Mucosa of descending colon (tissue), 3 donors: ENCODE measurements around the gene MIOS. TPM values are rescaled to one million over a fixed set of nuclear protein-coding genes. Genes with fewer than 3 reads are reported as not detected.
"Not testable (repeated sequence)": the region's sequence is repeated elsewhere in the genome, so short reads cannot be mapped to it uniquely, and the experiment has no call there.

Experiments used
- ATAC-seq: fragments of 200-7000 bp; cut with Tn5 transposase; one replicate; pipeline ENCODE4 v1.9.1; 2020; ENCODE audit warnings: mild to moderate bottlenecking, moderate library complexity
- DNase-seq, 3 donors: peaks; one replicate each; pipeline ENCODE4 v3.0.0-alpha.2; 2020
- H3K36me3 ChIP-seq: fragments of 200-600 bp; one replicate; pipeline ENCODE4 v1.8.0; 2021; ENCODE audit warnings: low read depth, mild to moderate bottlenecking
- H3K4me1 ChIP-seq: fragments of 200-600 bp; one replicate; pipeline ENCODE4 v1.8.0; 2021; ENCODE audit warnings: low read depth, mild to moderate bottlenecking
- H3K4me3 ChIP-seq: fragments of 200-600 bp; one replicate; pipeline ENCODE4 v1.8.0; 2021; ENCODE audit warnings: mild to moderate bottlenecking
- H3K9me3 ChIP-seq: fragments of 200-600 bp; one replicate; pipeline ENCODE4 v1.8.0; 2021; ENCODE audit warnings: mild to moderate bottlenecking
- CTCF ChIP-seq: fragments of 200-600 bp; IDR thresholded peaks from one replicate; pipeline ENCODE4 v1.8.0; 2022; ENCODE audit warnings: antibody characterized with exemption, mild to moderate bottlenecking
- intact Hi-C, 2 donors: fragments of 100-400 bp; cut with DNase I in 1 of 2; cut with micrococcal nuclease in 1 of 2; formaldehyde crosslinking; loops; one replicate each; pipeline versions ENCODE4 v1.11.0 to v1.11.1; 2022; cut with DNase I, micrococcal nuclease
- total RNA-seq, 3 donors: library from RNA; stranded (reverse); fragmentation: NEBNext Ultra II Directional in 2 of 3; extraction: Animal tissue kit (Norgen Biotek cat#: 25700) in 2 of 3; gene quantifications; one replicate each; pipeline versions ENCODE4 v1.2.1 to v1.2.4, GENCODE V29; 2021 to 2023
- donor health status: DM: no; HTN: no; CAD: no; lungs with moderate emphysema.
- donor health status: DM: no; HTN: no; CAD: no.
- donor health status: DM: no; HTN: yes; CAD: no.

The MIOS gene
- total RNA-seq, 3 donors from 2014 or later: 21.2 to 26.8 (median 25.5) TPM

DNA sequence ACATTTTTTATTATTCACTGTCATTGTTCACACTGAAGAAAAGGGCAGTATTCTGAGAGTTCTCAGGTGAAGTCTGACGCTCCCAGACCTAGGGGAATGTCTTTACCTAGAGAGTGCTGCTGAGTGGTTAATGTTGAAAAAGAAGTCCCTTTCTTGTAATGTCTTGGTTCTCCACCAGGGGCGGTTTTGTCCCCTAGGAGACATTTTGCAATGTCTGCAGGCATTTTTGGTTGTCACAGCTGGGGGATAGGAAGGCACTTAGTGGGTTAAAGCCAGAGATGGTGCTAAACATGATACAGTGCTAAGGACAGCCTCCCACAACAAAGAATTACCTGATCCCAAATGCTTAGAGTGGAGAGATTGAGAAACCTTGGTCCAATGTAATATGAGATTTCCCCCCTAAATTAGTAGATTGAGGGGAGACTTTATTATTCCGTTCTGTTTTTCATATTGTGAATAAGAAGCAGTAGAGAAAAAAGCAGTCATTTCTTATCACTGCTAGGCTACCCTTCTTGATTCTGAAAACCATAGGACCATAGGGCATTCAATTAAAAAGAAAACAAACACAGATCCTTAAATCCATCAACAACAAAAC is 87.0 kb downstream of the MIOS start:
- DNase-seq: peak in 1 of 3 donors; percentile 24
- ATAC-seq: peak; percentile 34
- no peaks in the 10 kb centered on the region for H3K9me3 ChIP-seq
- peaks cover 29% of the 10 kb centered on the region for H3K4me1 ChIP-seq
- no peak overlapping the region for H3K4me3 ChIP-seq
- no peaks in the 10 kb centered on the region for H3K36me3 ChIP-seq
- peak; percentile 13 for TF ChIP-seq CTCF
- intact Hi-C loops: no loop called here

DNA sequence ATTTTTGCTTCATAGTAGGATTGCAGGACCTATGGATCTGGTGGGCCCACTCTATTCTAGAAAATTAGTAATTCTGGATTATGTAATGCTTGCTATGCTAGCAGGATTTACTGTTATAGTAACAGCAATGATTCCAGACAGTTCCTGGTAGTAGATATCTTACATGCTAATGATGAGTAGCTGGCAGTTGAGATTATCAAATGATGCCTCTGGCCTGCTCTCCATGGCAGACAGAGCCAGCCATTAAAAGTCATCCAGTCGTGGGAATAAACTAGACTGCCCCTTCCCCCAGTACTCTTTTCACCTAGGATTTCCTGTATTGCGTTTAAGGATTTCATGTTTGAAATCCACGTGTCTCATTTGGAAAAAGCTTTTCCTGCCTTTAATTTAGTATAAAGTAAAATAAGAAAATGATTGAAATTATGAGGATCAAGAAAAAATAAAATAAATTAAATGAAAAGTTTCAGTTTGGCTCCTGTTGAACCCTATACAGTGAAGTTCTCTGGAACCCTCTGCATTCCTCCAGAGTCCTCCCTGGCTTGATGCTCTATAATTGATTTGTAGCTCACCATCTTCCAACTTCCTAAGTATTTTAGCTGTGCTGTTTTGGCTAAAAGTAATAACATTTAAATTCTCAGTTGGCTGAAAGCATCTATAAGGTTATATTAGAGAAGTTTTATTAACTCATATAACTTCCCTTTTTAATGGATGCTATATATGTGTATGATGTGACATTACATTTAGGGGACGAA is 88.5 kb downstream of the MIOS start:
- ATAC-seq (no peak), DNase-seq (no peak)
- H3K36me3 ChIP-seq: no peaks in the 10 kb centered on the region
- H3K9me3 ChIP-seq: no peaks in the 10 kb centered on the region
- H3K4me1 ChIP-seq: peaks cover 25% of the 10 kb centered on the region
- no peak for TF ChIP-seq CTCF
- intact Hi-C loops: no loop called here
- H3K4me3 ChIP-seq: no peak overlapping the region

- DNase-seq, intact Hi-C loops, ATAC-seq, H3K4me3 ChIP-seq, H3K36me3 ChIP-seq, H3K9me3 ChIP-seq: not testable (repeated sequence)
- peaks cover 13% of the 10 kb centered on the region for H3K4me1 ChIP-seq
These were observed 89.8 kb downstream of the MIOS start for GRCh38 chr7:7656459-7656858.

Other genes with a start within 250 kb of the MIOS start
- 10 to 100 TPM in 1 of 3 donors, 1 to 10 TPM in 2; 2.9 to 19.0 (median 4.1) TPM for gene COL28A1, start 31.0 kb upstream of the MIOS start, total RNA-seq
- gene UMAD1, start 73.9 kb downstream of the MIOS start, total RNA-seq: 10 to 100 TPM; 18.5 to 22.1 (median 18.6) TPM
- gene RPA3, start 151.7 kb downstream of the MIOS start, total RNA-seq: 10 to 100 TPM; 23.2 to 38.4 (median 28.7) TPM